ENCODE measurements around the gene BIN1. TPM values are rescaled to one million over a fixed set of nuclear protein-coding genes. Genes with fewer than 3 reads are reported as not detected.

BIN1 gene
- total and polyA plus RNA-seq, 2 donors: 37.9 to 47.2 TPM

DNA sequence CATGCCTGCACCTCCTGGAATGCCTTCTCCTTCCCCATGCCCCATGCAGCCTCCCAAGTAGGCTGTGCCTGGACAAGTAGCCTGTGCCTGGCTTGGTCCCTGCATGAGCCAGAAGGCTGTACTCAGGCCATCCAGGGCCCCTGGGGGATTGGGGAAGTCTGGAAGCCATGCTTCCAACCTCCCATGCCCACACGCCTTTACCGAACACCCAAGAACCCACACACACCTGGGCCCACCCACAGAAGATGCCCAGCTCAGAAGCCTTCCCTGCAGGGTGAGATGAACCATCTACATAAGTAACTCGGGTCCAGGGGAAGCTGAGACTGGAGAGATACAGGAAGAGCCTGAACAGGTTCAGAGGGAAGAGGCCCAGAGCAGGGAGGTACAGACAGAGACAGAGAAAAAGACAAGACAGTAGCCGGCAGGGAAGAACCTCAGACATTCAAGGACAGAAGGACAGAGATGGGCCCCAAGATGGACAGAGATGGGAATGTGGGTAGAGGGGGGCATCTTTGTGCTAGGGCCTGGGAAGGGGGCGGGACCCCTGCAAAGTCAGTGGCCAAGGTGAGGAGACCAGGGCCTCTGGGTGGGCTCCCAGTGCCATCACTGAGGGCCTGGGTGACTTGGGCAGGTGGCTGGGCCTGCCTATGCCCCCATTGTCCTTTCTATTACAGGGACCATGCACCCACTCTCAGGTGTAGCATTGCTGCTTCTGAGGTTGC, 4.3 kb downstream of the BIN1 start:
- WGBS: 93% methylated on average over 5 of the region's 5 CpGs
- peaks cover 25 to 39% of the 10 kb centered on the region in 2 donors for H3K27me3 ChIP-seq (ENCODE audit: control insufficient read depth in 2 of 2, insufficient read depth in 1 of 2, low read length in 1 of 2)
- no peak overlapping the region for H3K4me3 ChIP-seq (ENCODE audit: low read length in 2 of 2)
- no peaks in the 10 kb centered on the region for H3K9me3 ChIP-seq (ENCODE audit: control insufficient read depth in 2 of 2, insufficient read depth in 1 of 2, low read length in 1 of 2)
- no peak for DNase-seq (ENCODE audit: low read depth in 6 of 9, low spot score in 9 of 9)
- H3K4me1 ChIP-seq (ENCODE audit: control insufficient read depth in 2 of 2, insufficient read depth in 2 of 2, low read length in 2 of 2): peaks cover 7 to 21% of the 10 kb centered on the region in 2 donors
- no peak overlapping the region for H3K27ac ChIP-seq (ENCODE audit: low read depth in 1 of 2, low read length in 1 of 2)
- H3K36me3 ChIP-seq (ENCODE audit: control insufficient read depth in 2 of 2, insufficient read depth in 2 of 2, low read length in 1 of 2): no peaks in the 10 kb centered on the region

DNA sequence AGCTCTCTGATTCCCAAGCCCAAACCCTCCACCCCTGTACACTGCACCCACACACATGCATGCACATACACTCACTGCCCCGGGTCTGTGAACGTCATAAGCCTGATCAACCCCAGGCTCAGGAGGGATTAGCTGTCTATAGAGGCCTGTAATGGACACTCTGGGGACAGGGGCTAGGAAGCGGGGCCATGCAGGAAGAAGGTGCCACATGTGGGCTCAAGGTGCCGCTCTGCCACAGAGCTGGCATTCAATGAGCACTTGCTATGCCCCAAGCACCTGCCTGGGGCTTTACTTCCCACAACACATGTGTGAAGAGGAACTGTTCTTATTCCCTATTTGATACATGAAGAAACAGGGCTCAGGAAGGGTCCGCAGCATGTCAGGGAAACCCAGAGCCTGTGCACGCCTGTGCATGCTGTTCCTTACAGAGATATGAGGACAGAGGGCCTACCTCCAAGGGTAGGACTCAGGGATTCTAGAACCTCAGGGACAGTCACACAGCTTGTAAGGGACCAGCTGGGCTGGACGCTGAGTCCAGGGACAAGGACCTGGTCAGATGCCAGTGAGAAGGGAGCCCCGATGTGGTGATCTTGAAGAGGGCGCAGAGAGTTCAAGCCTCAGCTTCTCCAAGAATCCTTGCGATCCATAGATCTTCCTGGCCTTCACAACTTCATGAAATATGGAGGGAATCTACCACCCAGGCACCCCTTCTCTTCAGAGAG, 5.0 kb downstream of the BIN1 start:
- Histone ChIP-seq H3K4me1 (ENCODE audit: control insufficient read depth in 2 of 2, insufficient read depth in 2 of 2, low read length in 2 of 2) (peaks cover 6 to 19% of the 10 kb centered on the region in 2 donors), H3K27ac (ENCODE audit: low read depth in 1 of 2, low read length in 1 of 2) (no peak overlapping the region), H3K9me3 (ENCODE audit: control insufficient read depth in 2 of 2, insufficient read depth in 1 of 2, low read length in 1 of 2) (no peaks in the 10 kb centered on the region), H3K36me3 (ENCODE audit: control insufficient read depth in 2 of 2, insufficient read depth in 2 of 2, low read length in 1 of 2) (no peaks in the 10 kb centered on the region), H3K27me3 (ENCODE audit: control insufficient read depth in 2 of 2, insufficient read depth in 1 of 2, low read length in 1 of 2) (peaks cover 20 to 32% of the 10 kb centered on the region in 2 donors), H3K4me3 (ENCODE audit: low read length in 2 of 2) (no peak overlapping the region)
- DNase-seq (ENCODE audit: low read depth in 6 of 9, low spot score in 9 of 9): no peak
- 87% methylated on average over 10 of the region's 10 CpGs for WGBS

DNA sequence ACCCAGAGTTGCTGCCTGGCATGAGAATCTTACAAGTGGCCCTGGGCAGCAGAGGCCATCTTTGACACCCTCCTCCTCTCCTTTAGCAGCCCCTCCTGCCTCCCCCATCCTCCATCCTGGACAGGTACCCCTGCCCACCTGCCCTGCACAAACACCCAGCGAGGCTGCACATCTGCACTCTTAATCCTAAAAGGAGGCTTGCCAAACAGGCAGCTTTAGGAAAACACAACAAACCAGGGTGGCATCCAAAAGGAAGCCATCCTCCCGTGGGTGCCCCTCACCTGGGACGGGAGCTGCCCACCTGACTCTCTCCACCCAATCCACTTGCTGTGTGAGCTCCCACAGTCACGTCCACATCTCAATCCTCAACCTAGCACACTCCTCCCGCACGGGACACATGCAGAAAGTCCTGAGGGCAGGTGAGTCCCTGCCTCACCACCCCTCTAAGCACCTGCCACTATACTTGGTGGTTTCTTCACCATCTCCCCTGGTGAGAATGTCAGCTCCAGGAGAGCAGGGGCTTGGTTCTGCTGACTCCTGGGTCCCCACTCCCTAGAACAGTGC, 5.8 kb downstream of the BIN1 start:
- Histone ChIP-seq H3K36me3 (ENCODE audit: control insufficient read depth in 2 of 2, insufficient read depth in 2 of 2, low read length in 1 of 2) (no peaks in the 10 kb centered on the region), H3K27ac (ENCODE audit: low read depth in 1 of 2, low read length in 1 of 2) (no peak overlapping the region), H3K4me3 (ENCODE audit: low read length in 2 of 2) (no peak overlapping the region), H3K27me3 (ENCODE audit: control insufficient read depth in 2 of 2, insufficient read depth in 1 of 2, low read length in 1 of 2) (peaks cover 13 to 24% of the 10 kb centered on the region in 2 donors), H3K9me3 (ENCODE audit: control insufficient read depth in 2 of 2, insufficient read depth in 1 of 2, low read length in 1 of 2) (no peaks in the 10 kb centered on the region), H3K4me1 (ENCODE audit: control insufficient read depth in 2 of 2, insufficient read depth in 2 of 2, low read length in 2 of 2) (peaks cover 0 to 13% of the 10 kb centered on the region in 2 donors)
- no peak for DNase-seq (ENCODE audit: low read depth in 6 of 9, low spot score in 9 of 9)
- WGBS: 87% methylated on average over 6 of the region's 6 CpGs

GRCh38 chr2:127100251-127101047, 6.5 kb downstream of the BIN1 start:
- peaks cover 0 to 14% of the 10 kb centered on the region in 2 donors for H3K4me1 ChIP-seq (ENCODE audit: control insufficient read depth in 2 of 2, insufficient read depth in 2 of 2, low read length in 2 of 2)
- no peaks in the 10 kb centered on the region for H3K36me3 ChIP-seq (ENCODE audit: control insufficient read depth in 2 of 2, insufficient read depth in 2 of 2, low read length in 1 of 2)
- H3K4me3 ChIP-seq (ENCODE audit: low read length in 2 of 2): no peak overlapping the region
- H3K27ac ChIP-seq (ENCODE audit: low read depth in 1 of 2, low read length in 1 of 2): no peak overlapping the region
- peaks cover 6 to 17% of the 10 kb centered on the region in 2 donors for H3K27me3 ChIP-seq (ENCODE audit: control insufficient read depth in 2 of 2, insufficient read depth in 1 of 2, low read length in 1 of 2)
- no peak for DNase-seq (ENCODE audit: low read depth in 6 of 9, low spot score in 9 of 9)
- no peaks in the 10 kb centered on the region for H3K9me3 ChIP-seq (ENCODE audit: control insufficient read depth in 2 of 2, insufficient read depth in 1 of 2, low read length in 1 of 2)
- 92% methylated on average over 15 of the region's 15 CpGs for WGBS

DNA sequence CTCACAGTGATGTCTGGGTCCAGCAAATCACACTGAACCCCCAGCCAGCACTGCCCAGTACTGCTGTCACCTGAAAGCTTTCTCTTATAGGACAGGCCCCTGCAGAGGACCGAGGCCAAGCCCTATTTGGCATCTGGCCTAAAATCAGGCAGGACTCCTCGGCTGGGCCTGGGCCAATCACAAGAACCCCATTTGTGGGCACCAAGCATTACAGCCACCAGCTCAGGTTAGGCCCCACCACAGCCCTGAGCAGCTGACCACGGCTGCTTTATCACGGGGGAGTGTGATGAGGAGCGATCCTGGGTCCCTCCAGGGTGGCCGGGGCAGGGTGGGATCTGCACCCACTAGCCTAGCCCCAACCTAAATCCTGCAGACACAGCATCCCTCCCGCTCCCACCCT, 8.2 kb downstream of the BIN1 start:
- Histone ChIP-seq H3K4me3 (ENCODE audit: low read length in 2 of 2) (no peak overlapping the region), H3K9me3 (ENCODE audit: control insufficient read depth in 2 of 2, insufficient read depth in 1 of 2, low read length in 1 of 2) (no peaks in the 10 kb centered on the region), H3K36me3 (ENCODE audit: control insufficient read depth in 2 of 2, insufficient read depth in 2 of 2, low read length in 1 of 2) (no peaks in the 10 kb centered on the region), H3K27me3 (ENCODE audit: control insufficient read depth in 2 of 2, insufficient read depth in 1 of 2, low read length in 1 of 2) (peaks cover 0 to 1% of the 10 kb centered on the region in 2 donors), H3K4me1 (ENCODE audit: control insufficient read depth in 2 of 2, insufficient read depth in 2 of 2, low read length in 2 of 2) (peaks cover 0 to 28% of the 10 kb centered on the region in 2 donors), H3K27ac (ENCODE audit: low read depth in 1 of 2, low read length in 1 of 2) (no peak overlapping the region)
- 93% methylated on average over 7 of the region's 7 CpGs for WGBS
- DNase-seq (ENCODE audit: low read depth in 6 of 9, low spot score in 9 of 9): no peak

- Histone ChIP-seq H3K36me3 (ENCODE audit: control insufficient read depth in 2 of 2, insufficient read depth in 2 of 2, low read length in 1 of 2) (no peaks in the 10 kb centered on the region), H3K27me3 (ENCODE audit: control insufficient read depth in 2 of 2, insufficient read depth in 1 of 2, low read length in 1 of 2) (peaks cover 0 to 2% of the 10 kb centered on the region in 2 donors), H3K27ac (ENCODE audit: low read depth in 1 of 2, low read length in 1 of 2) (no peak overlapping the region), H3K4me1 (ENCODE audit: control insufficient read depth in 2 of 2, insufficient read depth in 2 of 2, low read length in 2 of 2) (peaks cover 3 to 35% of the 10 kb centered on the region in 2 donors), H3K4me3 (ENCODE audit: low read length in 2 of 2) (no peak overlapping the region), H3K9me3 (ENCODE audit: control insufficient read depth in 2 of 2, insufficient read depth in 1 of 2, low read length in 1 of 2) (no peaks in the 10 kb centered on the region)
- no peak for DNase-seq (ENCODE audit: low read depth in 6 of 9, low spot score in 9 of 9)
- WGBS: 95% methylated on average over 16 of the region's 16 CpGs
These were observed 8.9 kb downstream of the BIN1 start for GRCh38 chr2:127097841-127098651.

- H3K36me3 ChIP-seq (ENCODE audit: control insufficient read depth in 2 of 2, insufficient read depth in 2 of 2, low read length in 1 of 2): no peaks in the 10 kb centered on the region
- 96% methylated on average over 3 of the region's 3 CpGs for WGBS
- no peak for DNase-seq (ENCODE audit: low read depth in 6 of 9, low spot score in 9 of 9)
- peaks cover 0 to 4% of the 10 kb centered on the region in 2 donors for H3K27me3 ChIP-seq (ENCODE audit: control insufficient read depth in 2 of 2, insufficient read depth in 1 of 2, low read length in 1 of 2)
- H3K4me1 ChIP-seq (ENCODE audit: control insufficient read depth in 2 of 2, insufficient read depth in 2 of 2, low read length in 2 of 2): peaks cover 6 to 41% of the 10 kb centered on the region in 2 donors
- H3K27ac ChIP-seq (ENCODE audit: low read depth in 1 of 2, low read length in 1 of 2): no peak overlapping the region
- no peaks in the 10 kb centered on the region for H3K9me3 ChIP-seq (ENCODE audit: control insufficient read depth in 2 of 2, insufficient read depth in 1 of 2, low read length in 1 of 2)
- no peak overlapping the region for H3K4me3 ChIP-seq (ENCODE audit: low read length in 2 of 2)
These were observed 9.5 kb downstream of the BIN1 start for GRCh38 chr2:127097471-127097765.

DNA sequence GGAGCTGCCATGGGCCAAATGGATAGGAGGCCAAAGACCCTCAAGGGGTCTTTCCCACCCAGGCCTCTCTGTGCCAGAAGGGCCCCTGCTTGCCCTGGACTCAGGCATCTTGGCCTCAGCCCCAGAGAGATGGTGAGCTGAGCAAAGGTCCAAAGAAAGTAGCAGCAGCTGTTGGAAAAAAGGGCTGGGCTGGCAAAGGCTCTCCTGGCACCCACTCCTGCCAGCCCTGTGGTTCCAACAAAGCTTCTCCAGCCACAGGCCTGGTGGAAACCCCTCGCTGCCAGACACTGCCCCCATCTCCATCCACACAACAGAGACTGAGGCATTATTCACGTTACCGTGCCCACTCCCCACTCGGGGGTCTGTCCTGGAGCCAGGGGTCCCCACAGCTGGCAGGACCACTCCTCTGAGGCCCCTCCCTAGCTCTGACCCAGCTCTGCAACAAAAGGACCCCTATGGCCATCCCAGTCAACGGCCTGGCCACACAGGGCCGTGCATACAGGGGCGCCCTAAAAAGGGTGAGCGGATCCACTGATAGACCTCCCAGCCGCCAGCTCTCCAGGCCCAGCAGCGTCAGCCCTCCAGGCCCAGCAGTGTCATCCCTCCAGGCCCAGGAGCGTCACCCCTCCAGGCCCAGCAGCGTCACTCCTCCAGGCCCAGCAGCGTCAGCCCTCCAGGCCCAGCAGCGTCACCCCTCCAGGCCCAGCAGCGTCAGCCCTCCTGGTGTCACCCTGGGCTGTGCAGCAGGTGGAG, 10.1 kb downstream of the BIN1 start:
- Histone ChIP-seq H3K27ac (ENCODE audit: low read depth in 1 of 2, low read length in 1 of 2) (no peak overlapping the region), H3K27me3 (ENCODE audit: control insufficient read depth in 2 of 2, insufficient read depth in 1 of 2, low read length in 1 of 2) (peaks cover 0 to 4% of the 10 kb centered on the region in 2 donors), H3K4me3 (ENCODE audit: low read length in 2 of 2) (no peak overlapping the region), H3K36me3 (ENCODE audit: control insufficient read depth in 2 of 2, insufficient read depth in 2 of 2, low read length in 1 of 2) (no peaks in the 10 kb centered on the region), H3K4me1 (ENCODE audit: control insufficient read depth in 2 of 2, insufficient read depth in 2 of 2, low read length in 2 of 2) (peaks cover 6 to 43% of the 10 kb centered on the region in 2 donors), H3K9me3 (ENCODE audit: control insufficient read depth in 2 of 2, insufficient read depth in 1 of 2, low read length in 1 of 2) (no peaks in the 10 kb centered on the region)
- DNase-seq (ENCODE audit: low read depth in 6 of 9, low spot score in 9 of 9): no peak
- 93% methylated on average over 15 of the region's 15 CpGs for WGBS

Data from thymus (tissue), 11 donors.